Measurements from ENCODE around the gene FAM83D.

The FAM83D gene

DNA sequence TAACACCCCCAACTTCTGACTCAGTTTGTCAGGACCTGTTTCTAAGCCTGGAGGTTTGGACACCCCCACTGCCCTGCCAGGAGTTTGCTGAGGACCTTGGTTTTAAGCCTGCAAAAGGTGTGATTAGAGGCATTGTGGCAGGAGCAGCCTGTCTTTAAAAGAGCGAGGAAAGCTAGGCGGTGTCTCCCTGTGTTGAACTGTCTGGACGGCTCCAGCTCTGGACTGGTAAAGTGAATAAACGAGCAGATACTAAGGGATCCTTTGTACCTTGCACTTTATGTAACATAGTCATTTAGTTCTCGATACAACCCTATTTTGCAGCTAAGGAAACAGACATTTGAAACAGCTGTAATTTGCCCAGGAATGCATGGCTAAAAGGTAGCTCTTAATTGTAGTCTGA lies 14.4 kb downstream of the FAM83D start:
- CTCF ChIA-PET, result interaction anchor here (1.0 to 1.3 kb wide), 2 partner anchors 11 to 21 kb away, joined by 3 read pairs; no protein-coding TSS in a partner anchor
- no peak for DNase-seq
- H3K4me3 ChIP-seq (ENCODE audit: control insufficient read depth in 1 of 7, extremely low read depth in 1 of 7, insufficient read depth in 4 of 7, low read depth in 2 of 7, low read length in 6 of 7), result no peak overlapping the region
- H3K9me3 ChIP-seq (ENCODE audit: control extremely low read depth in 1 of 5, control insufficient read depth in 4 of 5, insufficient read depth in 2 of 5, low read depth in 1 of 5, low read length in 4 of 5), result no peaks in the 10 kb centered on the region
- 95% methylated on average over 5 of the region's 5 CpGs for WGBS (ENCODE audit: insufficient coverage)
- peaks cover 0 to 3% (median 0%) of the 10 kb centered on the region in 4 experiments for H3K4me1 ChIP-seq (ENCODE audit: control extremely low read depth in 1 of 4, control insufficient read depth in 4 of 4, insufficient read depth in 4 of 4, low read length in 3 of 4)
- H3K36me3 ChIP-seq (ENCODE audit: control insufficient read depth in 4 of 4, insufficient read depth in 4 of 4, low read length in 3 of 4), result peaks cover 6 to 74% (median 17%) of the 10 kb centered on the region in 4 experiments
- H3K27me3 ChIP-seq (replicated peaks in 2 of 5; ENCODE audit: control insufficient read depth in 4 of 5, insufficient read depth in 5 of 5, low read length in 4 of 5), result no peaks in the 10 kb centered on the region
- POLR2A ChIA-PET, result no interaction called here
- H3K27ac ChIP-seq (ENCODE audit: insufficient read depth in 1 of 2, low read depth in 1 of 2, low read length in 2 of 2, poor library complexity in 1 of 2, severe bottlenecking in 2 of 2), result no peak overlapping the region

DNA sequence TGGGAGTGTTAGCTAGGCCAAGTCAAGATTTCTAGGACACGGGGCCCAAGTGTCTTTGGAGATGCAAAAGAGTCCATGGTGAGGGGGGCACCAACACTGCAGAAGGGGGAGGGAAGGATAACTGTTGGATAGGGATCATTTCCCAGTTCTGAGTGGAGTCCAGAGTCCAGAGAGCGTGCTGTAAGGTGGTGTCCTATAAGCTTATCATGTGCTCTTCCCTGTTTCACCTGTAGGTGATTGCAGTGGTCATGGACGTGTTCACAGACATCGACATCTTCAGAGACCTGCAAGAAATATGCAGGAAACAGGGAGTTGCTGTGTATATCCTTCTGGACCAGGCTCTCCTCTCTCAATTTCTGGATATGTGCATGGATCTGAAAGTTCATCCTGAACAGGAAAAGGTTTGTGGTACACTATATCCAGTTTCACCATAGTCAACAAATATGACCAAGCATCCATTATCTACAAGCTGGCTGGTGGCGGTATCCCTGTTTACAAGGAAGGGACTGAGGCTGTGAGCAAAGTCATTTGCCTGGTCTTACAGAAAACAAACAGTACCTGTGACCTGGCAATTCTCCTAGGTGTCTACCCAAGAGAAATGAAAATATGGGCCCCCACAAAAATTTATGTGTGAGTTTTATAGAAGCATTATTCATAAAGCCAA lies 15.6 kb downstream of the FAM83D start:
- ChIA-PET CTCF (interaction anchor here (1.2 to 1.3 kb wide), 2 partner anchors 14 to 22 kb away, joined by 3 read pairs; no protein-coding TSS in a partner anchor), POLR2A (no interaction called here)
- Histone ChIP-seq H3K9me3 (ENCODE audit: control extremely low read depth in 1 of 5, control insufficient read depth in 4 of 5, insufficient read depth in 2 of 5, low read depth in 1 of 5, low read length in 4 of 5) (no peaks in the 10 kb centered on the region), H3K36me3 (ENCODE audit: control insufficient read depth in 4 of 4, insufficient read depth in 4 of 4, low read length in 3 of 4) (peaks cover 8 to 76% (median 19%) of the 10 kb centered on the region in 4 experiments), H3K27ac (ENCODE audit: insufficient read depth in 1 of 2, low read depth in 1 of 2, low read length in 2 of 2, poor library complexity in 1 of 2, severe bottlenecking in 2 of 2) (no peak overlapping the region), H3K4me1 (ENCODE audit: control extremely low read depth in 1 of 4, control insufficient read depth in 4 of 4, insufficient read depth in 4 of 4, low read length in 3 of 4) (no peaks in the 10 kb centered on the region), H3K4me3 (ENCODE audit: control insufficient read depth in 1 of 7, extremely low read depth in 1 of 7, insufficient read depth in 4 of 7, low read depth in 2 of 7, low read length in 6 of 7) (no peak overlapping the region), H3K27me3 (replicated peaks in 2 of 5; ENCODE audit: control insufficient read depth in 4 of 5, insufficient read depth in 5 of 5, low read length in 4 of 5) (no peaks in the 10 kb centered on the region)
- WGBS (ENCODE audit: insufficient coverage), result 94% methylated on average over 5 of the region's 5 CpGs
- DNase-seq, result no peak

DNA sequence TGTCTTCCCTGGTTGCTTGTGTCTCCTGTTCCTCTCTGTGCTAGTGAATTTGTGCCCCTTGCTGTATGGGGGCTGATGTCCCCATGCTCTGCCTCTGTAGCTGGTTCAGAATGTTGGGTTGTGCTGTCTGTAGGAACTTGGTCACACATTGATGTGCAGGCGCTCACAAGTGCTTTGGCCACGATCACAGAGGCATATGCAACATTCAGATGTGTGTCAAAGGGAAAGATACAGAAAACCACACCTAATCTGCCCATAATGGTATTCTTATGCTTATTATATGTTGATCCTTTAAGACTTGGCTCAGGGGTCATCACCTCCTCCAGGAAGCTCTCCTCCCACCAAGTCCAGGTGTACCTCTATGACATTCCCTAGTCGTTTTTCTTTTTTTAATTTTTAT lies 18.8 kb downstream of the FAM83D start:
- POLR2A ChIA-PET, result no interaction called here
- Histone ChIP-seq H3K36me3 (ENCODE audit: control insufficient read depth in 4 of 4, insufficient read depth in 4 of 4, low read length in 3 of 4) (peaks cover 4 to 76% (median 19%) of the 10 kb centered on the region in 4 experiments), H3K27ac (ENCODE audit: insufficient read depth in 1 of 2, low read depth in 1 of 2, low read length in 2 of 2, poor library complexity in 1 of 2, severe bottlenecking in 2 of 2) (no peak overlapping the region), H3K9me3 (ENCODE audit: control extremely low read depth in 1 of 5, control insufficient read depth in 4 of 5, insufficient read depth in 2 of 5, low read depth in 1 of 5, low read length in 4 of 5) (no peaks in the 10 kb centered on the region), H3K27me3 (replicated peaks in 2 of 5; ENCODE audit: control insufficient read depth in 4 of 5, insufficient read depth in 5 of 5, low read length in 4 of 5) (no peaks in the 10 kb centered on the region), H3K4me3 (ENCODE audit: control insufficient read depth in 1 of 7, extremely low read depth in 1 of 7, insufficient read depth in 4 of 7, low read depth in 2 of 7, low read length in 6 of 7) (no peak overlapping the region), H3K4me1 (ENCODE audit: control extremely low read depth in 1 of 4, control insufficient read depth in 4 of 4, insufficient read depth in 4 of 4, low read length in 3 of 4) (peaks cover 0 to 9% (median 3%) of the 10 kb centered on the region in 4 experiments)
- CTCF ChIA-PET, result no interaction called here
- WGBS (ENCODE audit: insufficient coverage), result 100% methylated on average over 1 of the region's 3 CpGs
- peak in 1 of 3 donors; percentile 20 for DNase-seq

DNA sequence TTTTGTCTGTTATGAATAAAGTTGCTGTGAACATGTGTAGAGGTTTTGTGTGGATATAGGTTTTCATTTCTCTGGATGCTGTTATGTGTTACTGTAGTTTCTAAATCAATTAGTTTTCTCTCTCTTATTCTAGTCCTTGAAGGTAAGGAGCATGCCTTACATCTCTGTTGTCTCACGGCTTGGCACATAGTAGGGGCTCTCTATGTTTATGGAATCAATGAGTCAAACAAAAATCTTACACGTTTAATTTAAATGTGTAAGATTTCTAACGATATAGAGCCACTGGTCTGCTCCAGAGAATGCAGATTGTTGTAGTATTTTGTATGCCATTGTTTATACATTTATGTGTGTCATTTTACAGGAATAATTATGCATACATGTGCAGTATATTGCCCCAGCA lies 20.6 kb downstream of the FAM83D start:
- Histone ChIP-seq H3K27me3 (replicated peaks in 2 of 5; ENCODE audit: control insufficient read depth in 4 of 5, insufficient read depth in 5 of 5, low read length in 4 of 5) (no peaks in the 10 kb centered on the region), H3K4me3 (ENCODE audit: control insufficient read depth in 1 of 7, extremely low read depth in 1 of 7, insufficient read depth in 4 of 7, low read depth in 2 of 7, low read length in 6 of 7) (no peak overlapping the region), H3K4me1 (ENCODE audit: control extremely low read depth in 1 of 4, control insufficient read depth in 4 of 4, insufficient read depth in 4 of 4, low read length in 3 of 4) (peaks cover 0 to 9% (median 3%) of the 10 kb centered on the region in 4 experiments), H3K36me3 (ENCODE audit: control insufficient read depth in 4 of 4, insufficient read depth in 4 of 4, low read length in 3 of 4) (peaks cover 8 to 76% (median 28%) of the 10 kb centered on the region in 4 experiments), H3K27ac (ENCODE audit: insufficient read depth in 1 of 2, low read depth in 1 of 2, low read length in 2 of 2, poor library complexity in 1 of 2, severe bottlenecking in 2 of 2) (peak overlapping the region in 1 of 2 experiments; percentile 57), H3K9me3 (ENCODE audit: control extremely low read depth in 1 of 5, control insufficient read depth in 4 of 5, insufficient read depth in 2 of 5, low read depth in 1 of 5, low read length in 4 of 5) (no peaks in the 10 kb centered on the region)
- no peak for DNase-seq
- ChIA-PET POLR2A (no interaction called here), CTCF (no interaction called here)
- 100% methylated on average over 1 of the region's 3 CpGs for WGBS (ENCODE audit: insufficient coverage)

DNA sequence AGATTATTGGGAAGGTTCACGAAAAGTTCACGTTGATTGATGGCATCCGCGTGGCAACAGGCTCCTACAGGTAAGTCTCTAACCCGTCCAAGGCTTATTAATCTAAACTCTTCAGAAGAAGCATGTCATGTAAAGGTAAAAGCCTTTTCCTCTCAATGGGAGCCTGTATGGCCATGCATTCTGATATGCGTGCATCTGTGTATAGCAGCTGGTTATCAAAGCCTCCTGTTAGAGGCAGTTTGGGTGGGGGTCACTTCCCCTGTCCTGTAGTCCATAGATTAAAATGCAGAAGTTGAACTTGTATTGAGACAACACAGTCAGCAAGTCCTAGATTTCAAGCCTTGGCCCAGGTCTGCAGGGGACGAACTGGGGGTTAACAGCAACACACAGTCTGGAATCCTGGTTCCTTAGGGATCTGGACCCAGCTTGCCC lies 21.7 kb downstream of the FAM83D start:
- ChIA-PET CTCF (no interaction called here), POLR2A (no interaction called here)
- Histone ChIP-seq H3K9me3 (ENCODE audit: control extremely low read depth in 1 of 5, control insufficient read depth in 4 of 5, insufficient read depth in 2 of 5, low read depth in 1 of 5, low read length in 4 of 5) (no peaks in the 10 kb centered on the region), H3K27ac (ENCODE audit: insufficient read depth in 1 of 2, low read depth in 1 of 2, low read length in 2 of 2, poor library complexity in 1 of 2, severe bottlenecking in 2 of 2) (peak overlapping the region in 1 of 2 experiments; percentile 71), H3K4me3 (ENCODE audit: control insufficient read depth in 1 of 7, extremely low read depth in 1 of 7, insufficient read depth in 4 of 7, low read depth in 2 of 7, low read length in 6 of 7) (no peak overlapping the region), H3K27me3 (replicated peaks in 2 of 5; ENCODE audit: control insufficient read depth in 4 of 5, insufficient read depth in 5 of 5, low read length in 4 of 5) (no peaks in the 10 kb centered on the region), H3K36me3 (ENCODE audit: control insufficient read depth in 4 of 4, insufficient read depth in 4 of 4, low read length in 3 of 4) (peaks cover 2 to 71% (median 31%) of the 10 kb centered on the region in 4 experiments), H3K4me1 (ENCODE audit: control extremely low read depth in 1 of 4, control insufficient read depth in 4 of 4, insufficient read depth in 4 of 4, low read length in 3 of 4) (peaks cover 0 to 9% (median 3%) of the 10 kb centered on the region in 4 experiments)
- DNase-seq, result peak; percentile 78 to 95 (median 89)
- WGBS (ENCODE audit: insufficient coverage), result 52% methylated on average over 6 of the region's 7 CpGs

DNA sequence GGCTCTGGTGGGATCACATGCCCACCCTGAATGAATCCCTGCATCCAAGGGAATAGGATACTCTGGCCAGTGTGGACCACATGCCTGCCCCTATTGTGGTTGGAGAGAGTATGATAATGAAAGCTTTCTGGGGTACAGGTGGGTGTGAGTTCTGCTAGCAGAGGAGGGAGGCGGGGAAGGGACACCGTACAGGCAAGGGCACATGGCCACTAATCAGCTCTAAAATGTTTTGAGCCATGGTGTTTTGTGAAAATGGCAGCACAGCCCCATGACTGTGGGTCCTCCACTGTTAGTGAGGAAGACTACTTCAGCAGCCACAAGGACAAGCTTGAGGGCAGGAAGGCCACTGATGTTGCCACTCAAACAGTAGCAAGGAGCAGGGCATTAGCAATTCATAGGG lies 24.0 kb downstream of the FAM83D start:
- WGBS (ENCODE audit: insufficient coverage), result 86% methylated on average over 2 of the region's 2 CpGs
- no peaks in the 10 kb centered on the region for H3K9me3 ChIP-seq (ENCODE audit: control extremely low read depth in 1 of 5, control insufficient read depth in 4 of 5, insufficient read depth in 2 of 5, low read depth in 1 of 5, low read length in 4 of 5)
- H3K4me1 ChIP-seq (ENCODE audit: control extremely low read depth in 1 of 4, control insufficient read depth in 4 of 4, insufficient read depth in 4 of 4, low read length in 3 of 4), result peaks cover 0 to 9% (median 3%) of the 10 kb centered on the region in 4 experiments
- POLR2A ChIA-PET, result no interaction called here
- H3K27ac ChIP-seq (ENCODE audit: insufficient read depth in 1 of 2, low read depth in 1 of 2, low read length in 2 of 2, poor library complexity in 1 of 2, severe bottlenecking in 2 of 2), result no peak overlapping the region
- H3K27me3 ChIP-seq (replicated peaks in 2 of 5; ENCODE audit: control insufficient read depth in 4 of 5, insufficient read depth in 5 of 5, low read length in 4 of 5), result no peaks in the 10 kb centered on the region
- H3K4me3 ChIP-seq (ENCODE audit: control insufficient read depth in 1 of 7, extremely low read depth in 1 of 7, insufficient read depth in 4 of 7, low read depth in 2 of 7, low read length in 6 of 7), result no peak overlapping the region
- H3K36me3 ChIP-seq (ENCODE audit: control insufficient read depth in 4 of 4, insufficient read depth in 4 of 4, low read length in 3 of 4), result peaks cover 0 to 63% (median 34%) of the 10 kb centered on the region in 4 experiments
- CTCF ChIA-PET, result interaction anchor here (2.2 kb wide), 1 partner anchor 11 kb away, joined by 7 read pairs; no protein-coding TSS in a partner anchor
- no peak for DNase-seq

DNA sequence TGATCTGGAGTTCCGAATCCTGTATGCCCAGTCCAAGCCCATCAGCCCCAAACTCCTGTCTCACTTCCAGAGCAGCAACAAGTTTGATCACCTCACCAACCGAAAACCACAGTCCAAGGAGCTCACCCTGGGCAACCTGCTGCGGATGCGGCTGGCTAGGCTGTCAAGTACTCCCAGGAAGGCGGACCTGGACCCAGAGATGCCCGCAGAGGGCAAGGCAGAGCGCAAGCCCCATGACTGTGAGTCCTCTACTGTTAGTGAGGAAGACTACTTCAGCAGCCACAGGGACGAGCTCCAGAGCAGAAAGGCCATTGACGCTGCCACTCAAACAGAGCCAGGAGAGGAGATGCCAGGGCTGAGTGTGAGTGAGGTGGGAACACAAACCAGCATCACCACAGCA lies 25.4 kb downstream of the FAM83D start:
- DNase-seq, result no peak
- WGBS (ENCODE audit: insufficient coverage), result 100% methylated on average over 8 of the region's 9 CpGs
- no peak overlapping the region for H3K27ac ChIP-seq (ENCODE audit: insufficient read depth in 1 of 2, low read depth in 1 of 2, low read length in 2 of 2, poor library complexity in 1 of 2, severe bottlenecking in 2 of 2)
- ChIA-PET POLR2A (no interaction called here), CTCF (no interaction called here)
- no peak overlapping the region for H3K4me3 ChIP-seq (ENCODE audit: control insufficient read depth in 1 of 7, extremely low read depth in 1 of 7, insufficient read depth in 4 of 7, low read depth in 2 of 7, low read length in 6 of 7)
- H3K27me3 ChIP-seq (replicated peaks in 2 of 5; ENCODE audit: control insufficient read depth in 4 of 5, insufficient read depth in 5 of 5, low read length in 4 of 5), result no peaks in the 10 kb centered on the region
- H3K9me3 ChIP-seq (ENCODE audit: control extremely low read depth in 1 of 5, control insufficient read depth in 4 of 5, insufficient read depth in 2 of 5, low read depth in 1 of 5, low read length in 4 of 5), result no peaks in the 10 kb centered on the region
- H3K36me3 ChIP-seq (ENCODE audit: control insufficient read depth in 4 of 4, insufficient read depth in 4 of 4, low read length in 3 of 4), result peaks cover 0 to 58% (median 31%) of the 10 kb centered on the region in 4 experiments
- H3K4me1 ChIP-seq (ENCODE audit: control extremely low read depth in 1 of 4, control insufficient read depth in 4 of 4, insufficient read depth in 4 of 4, low read length in 3 of 4), result peaks cover 0 to 9% (median 3%) of the 10 kb centered on the region in 4 experiments
